Mesendoderm (in vitro differentiated cells): Measurements from ENCODE around the gene EEF2KMT.
"Not testable (repeated sequence)": the region's sequence is repeated elsewhere in the genome, so short reads cannot be mapped to it uniquely, and the experiment has no call there.

Experiments
- DNase-seq: peaks from one replicate; pipeline ENCODE4 v3.0.0; 2013
- H2AK5ac ChIP-seq: 2 replicates; pipeline ENCODE4 v1.6.1; 2013; ENCODE audit warnings: low read length, inconsistent platforms
- H2BK120ac ChIP-seq: 2 replicates; pipeline ENCODE4 v1.6.1; 2013; ENCODE audit warnings: low read depth, mild to moderate bottlenecking, low read length, moderate library complexity, mixed read lengths
- H2BK15ac ChIP-seq: replicated peaks from 2 replicates; pipeline ENCODE4 v1.6.1; 2013; ENCODE audit warnings: low read depth, mild to moderate bottlenecking, moderate library complexity
- H2BK5ac ChIP-seq: 2 replicates; pipeline ENCODE4 v1.6.1; 2013; ENCODE audit warnings: low read length, inconsistent platforms
- H3K18ac ChIP-seq: 2 replicates; pipeline ENCODE4 v1.6.1; 2013; ENCODE audit warnings: mild to moderate bottlenecking, low read length, mixed read lengths
- H3K23ac ChIP-seq: one replicate; pipeline ENCODE4 v1.6.1; 2013; ENCODE audit warnings: low read length
- H3K27ac ChIP-seq: 2 replicates; pipeline ENCODE4 v1.5.1; 2013; ENCODE audit warnings: low read depth, mild to moderate bottlenecking, inconsistent platforms, low read length, moderate library complexity
- H3K27me3 ChIP-seq: 2 replicates; pipeline ENCODE4 v1.6.1; 2013; ENCODE audit warnings: low read length, control low read depth, mild to moderate bottlenecking, inconsistent platforms; ENCODE audit not compliant: insufficient read depth, poor library complexity
- H3K36me3 ChIP-seq: 2 replicates; pipeline ENCODE4 v1.6.1; 2013; ENCODE audit warnings: low read length, inconsistent platforms; ENCODE audit not compliant: control insufficient read depth, insufficient read depth
- H3K4ac ChIP-seq: one replicate; pipeline ENCODE4 v1.6.1; 2013; ENCODE audit warnings: low read depth, mild to moderate bottlenecking, low read length, moderate library complexity
- H3K4me1 ChIP-seq: 2 replicates; pipeline ENCODE4 v1.6.1; 2013; ENCODE audit warnings: low read depth, low read length, inconsistent platforms; ENCODE audit not compliant: control insufficient read depth
- H3K4me2 ChIP-seq: 2 replicates; pipeline ENCODE4 v1.6.1; 2013; ENCODE audit warnings: low read length
- H3K4me3 ChIP-seq: 2 replicates; pipeline ENCODE4 v1.5.1; 2013; ENCODE audit warnings: mild to moderate bottlenecking, low read length
- H3K56ac ChIP-seq: one replicate; pipeline ENCODE4 v1.6.1; 2013; ENCODE audit warnings: low read length
- H3K79me1 ChIP-seq: 2 replicates; pipeline ENCODE4 v1.6.1; 2013; ENCODE audit warnings: low read length, inconsistent platforms
- H3K79me2 ChIP-seq: 2 replicates; pipeline ENCODE4 v1.6.1; 2013; ENCODE audit warnings: mild to moderate bottlenecking, low read length; ENCODE audit not compliant: control insufficient read depth, insufficient read depth
- H3K9ac ChIP-seq: 2 replicates; pipeline ENCODE4 v1.6.1; 2013; ENCODE audit warnings: low read length, inconsistent platforms
- H4K5ac ChIP-seq: one replicate; pipeline ENCODE4 v1.6.1; 2013; ENCODE audit warnings: low read length
- H4K8ac ChIP-seq: one replicate; pipeline ENCODE4 v1.6.1; 2013; ENCODE audit warnings: low read depth, mild to moderate bottlenecking, control low read depth, low read length, moderate library complexity
- WGBS: extraction: QIAGEN DNeasy Blood & Tissue Kit; methylation state at CpG from one replicate; pipeline ENCODE4 v1.1.7; 2013; ENCODE audit warnings: low lambda C conversion rate, missing lambda C conversion rate; ENCODE audit not compliant: insufficient coverage; ENCODE audit errors: extremely low coverage; 5-methylcytosine and 5-hydroxymethylcytosine counted together

Gene EEF2KMT

DNA sequence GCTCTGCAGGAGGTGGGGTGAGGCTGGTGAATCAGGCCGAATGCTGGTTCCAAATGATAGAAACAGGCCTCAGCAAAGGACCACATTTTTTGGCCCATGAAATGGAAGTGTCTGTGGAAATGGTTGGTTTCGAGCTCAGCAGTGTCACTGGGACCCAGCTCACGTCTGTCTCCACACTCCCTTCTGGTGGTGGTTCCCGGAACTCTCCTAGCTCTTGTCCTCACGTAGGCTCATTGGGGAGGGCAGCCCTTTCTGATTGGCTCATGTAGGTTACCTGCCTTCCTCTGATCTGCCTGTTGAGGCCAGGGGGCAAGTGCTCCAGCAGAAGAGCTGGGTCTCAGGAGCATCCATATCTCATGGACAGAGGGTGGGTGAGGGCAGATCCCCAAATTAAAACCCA, 22.0 kb downstream of the EEF2KMT start:
- no peak overlapping the region for H3K4ac ChIP-seq
- no peak overlapping the region for H3K4me3 ChIP-seq
- H2BK15ac ChIP-seq = no peak overlapping the region
- H2BK5ac ChIP-seq = no peak overlapping the region
- WGBS = no CpG with 5 or more reads among the region's 5 CpGs
- H3K23ac ChIP-seq = no peak overlapping the region
- no peak overlapping the region for H2AK5ac ChIP-seq
- no peaks in the 10 kb centered on the region for H3K27me3 ChIP-seq
- H3K79me2 ChIP-seq = peaks cover 8% of the 10 kb centered on the region
- H4K5ac ChIP-seq = no peak overlapping the region
- no peak overlapping the region for H3K56ac ChIP-seq
- H3K27ac ChIP-seq = no peak overlapping the region
- H3K36me3 ChIP-seq = peaks cover 5% of the 10 kb centered on the region
- H2BK120ac ChIP-seq = no peak overlapping the region
- H3K4me1 ChIP-seq = no peaks in the 10 kb centered on the region
- no peak overlapping the region for H3K9ac ChIP-seq
- no peak overlapping the region for H4K8ac ChIP-seq
- DNase-seq = peak; percentile 76
- peaks cover 4% of the 10 kb centered on the region for H3K79me1 ChIP-seq
- H3K4me2 ChIP-seq = no peak overlapping the region
- H3K18ac ChIP-seq = no peak overlapping the region

GRCh38 chr16:5073771-5074170, 23.8 kb downstream of the EEF2KMT start:
- not testable (repeated sequence) for H3K36me3 ChIP-seq, H3K79me2 ChIP-seq, DNase-seq, H2AK5ac ChIP-seq, H3K9ac ChIP-seq, H3K56ac ChIP-seq, H3K27me3 ChIP-seq, H3K4me2 ChIP-seq, H3K27ac ChIP-seq, H3K23ac ChIP-seq, H3K18ac ChIP-seq, H4K5ac ChIP-seq, H4K8ac ChIP-seq, H3K79me1 ChIP-seq, H3K4ac ChIP-seq, H2BK15ac ChIP-seq, H2BK120ac ChIP-seq, H2BK5ac ChIP-seq, H3K4me3 ChIP-seq, H3K4me1 ChIP-seq
- WGBS = no CpG with 5 or more reads among the region's 15 CpGs

DNA sequence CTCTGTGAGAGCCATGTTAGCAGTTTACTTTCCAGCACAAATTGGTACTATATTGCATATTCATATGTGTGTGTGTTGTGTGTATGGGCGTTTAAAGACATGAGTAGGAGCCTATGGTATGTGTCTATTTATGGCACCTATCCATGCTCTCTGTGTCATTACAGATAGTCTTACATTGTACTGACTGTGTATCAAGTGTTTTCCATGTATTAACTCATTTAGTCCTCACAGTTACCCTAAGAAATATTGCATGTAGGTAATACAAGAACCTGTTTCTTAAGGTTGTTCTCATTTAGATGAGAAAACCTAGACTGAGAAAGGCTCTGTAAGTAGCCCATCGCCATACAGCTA, 24.3 kb downstream of the EEF2KMT start:
- Histone ChIP-seq H4K8ac (no peak overlapping the region), H3K23ac (no peak overlapping the region), H3K4me2 (no peak overlapping the region), H3K27me3 (no peaks in the 10 kb centered on the region), H2BK15ac (no peak overlapping the region), H3K4me1 (no peaks in the 10 kb centered on the region), H3K56ac (no peak overlapping the region), H3K18ac (no peak overlapping the region), H2BK120ac (no peak overlapping the region), H3K9ac (no peak overlapping the region), H3K36me3 (peaks cover 5% of the 10 kb centered on the region), H2BK5ac (no peak overlapping the region), H3K4ac (no peak overlapping the region), H3K27ac (no peak overlapping the region), H3K4me3 (no peak overlapping the region), H3K79me2 (peaks cover 8% of the 10 kb centered on the region), H3K79me1 (peaks cover 4% of the 10 kb centered on the region), H4K5ac (no peak overlapping the region), H2AK5ac (no peak overlapping the region)
- DNase-seq = no peak
- no CpG with 5 or more reads among the region's 2 CpGs for WGBS

GRCh38 chr16:5072334-5073278, 25.0 kb downstream of the EEF2KMT start:
- Histone ChIP-seq H3K4me3 (peak overlapping the region; percentile 84), H4K5ac (peak overlapping the region; percentile 84), H4K8ac (no peak overlapping the region), H3K36me3 (peaks cover 5% of the 10 kb centered on the region), H3K79me1 (peaks cover 4% of the 10 kb centered on the region), H3K56ac (peak overlapping the region; percentile 94), H3K79me2 (peaks cover 8% of the 10 kb centered on the region), H2BK120ac (no peak overlapping the region), H3K23ac (no peak overlapping the region), H3K4me1 (no peaks in the 10 kb centered on the region), H2BK15ac (no peak overlapping the region), H3K4me2 (peak overlapping the region; percentile 96), H3K18ac (no peak overlapping the region), H3K27ac (no peak overlapping the region), H3K9ac (peak overlapping the region; percentile 87), H3K4ac (no peak overlapping the region), H2BK5ac (no peak overlapping the region), H2AK5ac (peak overlapping the region; percentile 57), H3K27me3 (no peaks in the 10 kb centered on the region)
- WGBS = no CpG with 5 or more reads among the region's 12 CpGs
- no peak for DNase-seq

GRCh38 chr16:5071681-5072333, 25.8 kb downstream of the EEF2KMT start, which contains the start of gene ALG1:
Gene ALG1, plus strand, starts transcription at chr16:5071843. Its CDS starts 7 bp downstream, at chr16:5071850.
- Histone ChIP-seq H3K9ac (peak within 1 kb of the TSS; percentile 87), H3K36me3 (peaks cover 3% of the 10 kb centered on the region), H2BK5ac (no peak within 1 kb of the TSS), H3K4ac (peak within 1 kb of the TSS; percentile 21), H3K79me1 (peaks cover 4% of the 10 kb centered on the region), H2BK15ac (no peak within 1 kb of the TSS), H2BK120ac (no peak within 1 kb of the TSS), H3K56ac (peak within 1 kb of the TSS; percentile 94), H4K8ac (no peak within 1 kb of the TSS), H3K4me2 (peak within 1 kb of the TSS; percentile 96), H3K23ac (no peak within 1 kb of the TSS), H3K4me3 (peak within 1 kb of the TSS; percentile 84), H4K5ac (peak within 1 kb of the TSS; percentile 84), H3K4me1 (no peaks in the 10 kb centered on the region), H3K27me3 (no peaks in the 10 kb centered on the region), H3K79me2 (peaks cover 8% of the 10 kb centered on the region), H3K18ac (no peak within 1 kb of the TSS), H2AK5ac (peak within 1 kb of the TSS; percentile 57), H3K27ac (no peak within 1 kb of the TSS)
- DNase-seq = peak; percentile 91
- WGBS = no CpG with 5 or more reads among the region's 53 CpGs
